ENCODE data around the gene FRMD3. TPM values are rescaled to one million over a fixed set of nuclear protein-coding genes. Genes with fewer than 3 reads are reported as not detected.

The FRMD3 gene
- total RNA-seq (6.1 and 7.3 TPM in 2 replicates), polyA plus RNA-seq (2.0 and 3.0 TPM in 2 replicates), polyA minus RNA-seq (3.1 and 8.4 TPM in 2 replicates), Bru-seq, nascent RNA (percentile 49 among the genes with signal in this experiment), BruChase-seq, experiment 1, labeled RNA remaining after a 6-hour chase (percentile 39 among the genes with signal in this experiment), BruChase-seq, experiment 2, labeled RNA remaining after a 2-hour chase (percentile 41 among the genes with signal in this experiment)
- 2.4 and 2.6 TPM in 2 replicates for polyA plus RNA-seq (2011; cell fraction: cytosol; rRNA removed)
- 2.0 and 4.5 TPM in 2 replicates for polyA plus RNA-seq (2011; cell fraction: nucleus; rRNA removed)
- polyA plus RNA-seq (2012) = 2.4 and 5.7 TPM in 2 replicates
- 3.4 TPM for polyA minus RNA-seq (2011; cell fraction: cytosol; rRNA and poly(A)+ RNA removed)
- 2.6 and 3.8 TPM in 2 replicates for polyA minus RNA-seq (2011; cell fraction: nucleus; rRNA and poly(A)+ RNA removed)
- long read RNA-seq, partial matches to known transcripts = 9 of 14 reads
- long read RNA-seq, other reads (novel, unspliced or antisense) = 2 of 14 reads

DNA sequence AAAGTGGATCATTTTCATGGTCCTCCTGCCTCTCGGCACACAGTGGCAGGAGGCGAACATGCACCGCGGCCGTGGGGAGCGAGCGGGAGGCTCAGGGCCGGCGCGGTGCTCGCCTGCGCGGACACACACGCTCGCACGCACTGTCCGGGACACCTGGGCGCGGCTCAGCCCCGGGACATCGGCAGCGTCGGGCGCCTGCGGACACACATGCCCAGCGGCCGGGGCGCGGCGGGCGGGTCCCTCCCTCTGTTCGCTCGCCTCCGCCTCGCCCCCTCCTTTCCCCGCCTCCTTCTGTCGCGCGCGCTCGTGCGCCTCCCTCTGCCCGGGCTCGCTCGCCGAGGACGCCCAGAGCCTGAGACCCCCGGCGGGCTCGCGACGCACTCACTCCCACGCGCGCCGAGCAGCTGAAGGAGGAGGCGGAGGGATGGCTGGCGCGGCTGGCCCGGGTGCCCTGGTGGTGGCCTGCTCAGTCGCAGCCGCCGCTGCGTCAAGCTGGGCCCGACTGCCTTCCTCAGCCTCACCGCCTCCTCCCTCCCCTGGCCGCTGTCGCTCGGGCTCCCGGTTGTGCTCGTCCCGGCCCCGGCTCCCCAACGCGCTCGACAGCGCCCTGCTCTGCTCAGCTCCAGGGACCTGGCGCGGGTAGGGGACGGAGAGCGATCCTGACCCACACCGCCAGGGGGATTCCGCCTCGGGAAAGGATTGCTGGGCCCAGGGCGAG lies at the start of gene FRMD3:
Gene FRMD3, minus strand, starts transcription at position 230 of the 718 bp plus-strand sequence. Its CDS starts 170 bp downstream, at position 60.
- no peaks in the 10 kb centered on the region for H3K9me1 ChIP-seq (replicated peaks; ENCODE audit: control insufficient read depth, extremely low read depth, insufficient read depth, low read length)
- peak within 1 kb of the TSS; percentile 29 to 40 (median 36) for H3K4me3 ChIP-seq (replicated peaks in 1 of 3; ENCODE audit: insufficient read depth in 1 of 3, low read depth in 1 of 3, low read length in 3 of 3)
- no peaks in the 10 kb centered on the region for H3K36me3 ChIP-seq (ENCODE audit: control insufficient read depth in 2 of 2, extremely low read depth in 1 of 2, insufficient read depth in 2 of 2, low read length in 2 of 2)
- POLR2A ChIA-PET = interaction anchor here (0.6 kb wide), 1 partner anchor 145 kb away, joined by 5 read pairs; no protein-coding TSS in a partner anchor
- TF ChIP-seq, protein P1, sequence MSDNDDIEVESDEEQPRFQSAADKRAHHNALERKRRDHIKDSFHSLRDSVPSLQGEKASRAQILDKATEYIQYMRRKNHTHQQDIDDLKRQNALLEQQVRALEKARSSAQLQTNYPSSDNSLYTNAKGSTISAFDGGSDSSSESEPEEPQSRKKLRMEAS (IDR thresholded peaks at IDR 0.05; ENCODE audit: insufficient read depth, insufficient read length) = no peak
- peak; percentile 50 for TF ChIP-seq EZH2 (IDR thresholded peaks at IDR 0.05; ENCODE audit: borderline replicate concordance, low read depth, low read length, severe bottlenecking)
- TF ChIP-seq POLR2AphosphoS5 (IDR thresholded peaks at IDR 0.05; ENCODE audit: insufficient read depth, low read depth, low read length) = no peak
- TF ChIP-seq FOS (IDR thresholded peaks at IDR 0.05; ENCODE audit: borderline replicate concordance, insufficient read depth, low read length) = no peak
- no peak for TF ChIP-seq MYC (IDR thresholded peaks at IDR 0.05; ENCODE audit: low read depth, low read length)
- TF ChIP-seq JUN (IDR thresholded peaks at IDR 0.05; ENCODE audit: borderline replicate concordance, insufficient read depth, insufficient read length, low read depth) = no peak
- no peak for TF ChIP-seq POLR2A (IDR thresholded peaks at IDR 0.05; ENCODE audit: low read depth, low read length)
- TF ChIP-seq GATA2 (IDR thresholded peaks at IDR 0.05; ENCODE audit: insufficient read depth, insufficient read length, low read depth, low read length) = no peak
- TF ChIP-seq, protein P2, sequence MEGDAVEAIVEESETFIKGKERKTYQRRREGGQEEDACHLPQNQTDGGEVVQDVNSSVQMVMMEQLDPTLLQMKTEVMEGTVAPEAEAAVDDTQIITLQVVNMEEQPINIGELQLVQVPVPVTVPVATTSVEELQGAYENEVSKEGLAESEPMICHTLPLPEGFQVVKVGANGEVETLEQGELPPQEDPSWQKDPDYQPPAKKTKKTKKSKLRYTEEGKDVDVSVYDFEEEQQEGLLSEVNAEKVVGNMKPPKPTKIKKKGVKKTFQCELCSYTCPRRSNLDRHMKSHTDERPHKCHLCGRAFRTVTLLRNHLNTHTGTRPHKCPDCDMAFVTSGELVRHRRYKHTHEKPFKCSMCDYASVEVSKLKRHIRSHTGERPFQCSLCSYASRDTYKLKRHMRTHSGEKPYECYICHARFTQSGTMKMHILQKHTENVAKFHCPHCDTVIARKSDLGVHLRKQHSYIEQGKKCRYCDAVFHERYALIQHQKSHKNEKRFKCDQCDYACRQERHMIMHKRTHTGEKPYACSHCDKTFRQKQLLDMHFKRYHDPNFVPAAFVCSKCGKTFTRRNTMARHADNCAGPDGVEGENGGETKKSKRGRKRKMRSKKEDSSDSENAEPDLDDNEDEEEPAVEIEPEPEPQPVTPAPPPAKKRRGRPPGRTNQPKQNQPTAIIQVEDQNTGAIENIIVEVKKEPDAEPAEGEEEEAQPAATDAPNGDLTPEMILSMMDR (IDR thresholded peaks at IDR 0.05; ENCODE audit: extremely low read depth in 1 of 2, insufficient read depth in 1 of 2, low read depth in 1 of 2, low read length in 2 of 2) = peak; percentile 61 to 79
- FAIRE-seq (peak; percentile 83), DNase-seq (ENCODE audit: low read depth, low spot score) (peak; percentile 66)
- H4K20me1 ChIP-seq (replicated peaks; ENCODE audit: control insufficient read depth, extremely low read depth, insufficient read depth, low read length) = no peaks in the 10 kb centered on the region
- intact Hi-C loops (cut with micrococcal nuclease) = loop anchor here (1.0 to 5.0 kb wide), 3 partner anchors 271 to 339 kb away; no protein-coding TSS in a partner anchor
- dilution Hi-C loops (cut with MboI; ENCODE audit: extremely low pct_ligation_motif_present, low sequenced_read_pairs) = no loop called here
- H3K9me3 ChIP-seq (replicated peaks; ENCODE audit: control insufficient read depth, insufficient read depth, low read length) = no peaks in the 10 kb centered on the region
- CTCF ChIA-PET = interaction anchor here (0.7 to 10.8 kb wide), 14 partner anchors 10 to 339 kb away, joined by 3 to 267 read pairs (median 4); no protein-coding TSS in a partner anchor
- H3K4me2 ChIP-seq (ENCODE audit: insufficient read depth, low read length) = peak within 1 kb of the TSS; percentile 80
- peaks cover 8 to 19% of the 10 kb centered on the region in 2 experiments for H3K27me3 ChIP-seq (ENCODE audit: control insufficient read depth in 2 of 2, insufficient read depth in 2 of 2, low read length in 2 of 2)
- H2AFZ ChIP-seq (ENCODE audit: low read depth, low read length) = peak within 1 kb of the TSS; percentile 65
- no peak within 1 kb of the TSS for H3K9ac ChIP-seq (replicated peaks; ENCODE audit: extremely low read depth, insufficient read depth, low read length)
- BruUV-seq (replicated peaks) = no TSS peak
- H3K27ac ChIP-seq (ENCODE audit: insufficient read depth, low read depth, low read length) = no peak within 1 kb of the TSS
- H3K79me2 ChIP-seq (ENCODE audit: control insufficient read depth, insufficient read depth, low read length) = no peaks in the 10 kb centered on the region
- H3K4me1 ChIP-seq (ENCODE audit: control insufficient read depth, extremely low read depth, insufficient read depth, low read length) = peaks cover 6% of the 10 kb centered on the region

Data from endothelial cell of umbilical vein (primary cell).